Neutrophil (primary cell): ENCODE data around the gene ATP8A1.

Source experiments
- H3K27ac ChIP-seq: fragments of 200-600 bp; sonication (generic); 2 replicates; pipeline ENCODE4 v1.5.1; 2016; ENCODE audit warnings: mild to moderate bottlenecking, moderate library complexity
- H3K27me3 ChIP-seq: fragments of 200-600 bp; sonication (generic); 2 replicates; pipeline ENCODE4 v1.6.0; 2016; ENCODE audit warnings: mild to moderate bottlenecking
- H3K36me3 ChIP-seq: fragments of 200-600 bp; sonication (generic); 2 replicates; pipeline ENCODE4 v1.5.1; 2017
- H3K4me1 ChIP-seq, 2 experiments: fragments of 200-600 bp in 1 of 2; sonication (generic) in 1 of 2; 1 replicate in 1 of 2; 2 replicates in 1 of 2; pipeline versions ENCODE4 v1.5.1 to v1.6.1; 2013 to 2016; ENCODE audit warnings: low read depth in 1 of 2, low read length in 1 of 2, mild to moderate bottlenecking in 1 of 2, moderate library complexity in 1 of 2; ENCODE audit not compliant: control insufficient read depth in 1 of 2, insufficient read depth in 1 of 2
- H3K4me3 ChIP-seq, 2 experiments: fragments of 200-600 bp in 1 of 2; sonication (generic) in 1 of 2; 1 replicate in 1 of 2; 2 replicates in 1 of 2; pipeline ENCODE4 v1.5.1; 2013 to 2016; ENCODE audit warnings: low read depth in 1 of 2, low read length in 1 of 2, mild to moderate bottlenecking in 1 of 2, moderate library complexity in 1 of 2
- H3K9me3 ChIP-seq: fragments of 200-600 bp; sonication (generic); 2 replicates; pipeline ENCODE4 v1.5.1; 2016
- TF ChIP-seq, protein P1 (sequence below): fragments of 200-600 bp; sonication (generic); IDR thresholded peaks from 2 replicates; pipeline ENCODE4 v1.5.1; 2016; ENCODE audit warnings: antibody characterized with exemption

ATP8A1 gene

DNA sequence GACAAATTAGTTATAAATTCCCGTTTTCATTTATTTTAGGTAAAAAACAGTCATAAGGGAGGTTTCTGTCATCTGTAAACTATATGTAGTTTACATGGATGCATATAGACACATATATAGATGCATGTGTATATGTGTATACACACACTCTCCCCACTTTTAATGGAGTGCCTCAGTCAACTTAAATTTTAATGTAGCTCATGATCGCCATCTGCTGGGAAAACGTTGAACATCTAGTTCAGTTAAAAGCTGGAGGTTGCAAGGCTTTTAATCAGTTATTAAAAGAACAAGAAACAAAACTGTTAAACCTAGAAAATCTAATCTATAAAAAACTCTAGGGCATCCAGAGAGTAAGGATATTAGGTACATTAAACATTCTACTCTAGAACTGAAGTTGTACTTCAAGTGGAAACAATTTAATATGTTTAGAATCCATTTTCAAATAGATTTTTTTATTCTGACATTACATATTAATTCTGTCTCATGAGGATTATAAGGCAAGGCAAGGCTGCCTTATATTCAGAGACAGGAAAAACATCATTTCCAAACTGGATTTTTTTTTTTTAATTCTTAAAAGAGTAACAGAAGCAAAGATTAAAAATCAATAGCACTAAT, 137.0 kb downstream of the ATP8A1 start:
- TF ChIP-seq, protein P1, sequence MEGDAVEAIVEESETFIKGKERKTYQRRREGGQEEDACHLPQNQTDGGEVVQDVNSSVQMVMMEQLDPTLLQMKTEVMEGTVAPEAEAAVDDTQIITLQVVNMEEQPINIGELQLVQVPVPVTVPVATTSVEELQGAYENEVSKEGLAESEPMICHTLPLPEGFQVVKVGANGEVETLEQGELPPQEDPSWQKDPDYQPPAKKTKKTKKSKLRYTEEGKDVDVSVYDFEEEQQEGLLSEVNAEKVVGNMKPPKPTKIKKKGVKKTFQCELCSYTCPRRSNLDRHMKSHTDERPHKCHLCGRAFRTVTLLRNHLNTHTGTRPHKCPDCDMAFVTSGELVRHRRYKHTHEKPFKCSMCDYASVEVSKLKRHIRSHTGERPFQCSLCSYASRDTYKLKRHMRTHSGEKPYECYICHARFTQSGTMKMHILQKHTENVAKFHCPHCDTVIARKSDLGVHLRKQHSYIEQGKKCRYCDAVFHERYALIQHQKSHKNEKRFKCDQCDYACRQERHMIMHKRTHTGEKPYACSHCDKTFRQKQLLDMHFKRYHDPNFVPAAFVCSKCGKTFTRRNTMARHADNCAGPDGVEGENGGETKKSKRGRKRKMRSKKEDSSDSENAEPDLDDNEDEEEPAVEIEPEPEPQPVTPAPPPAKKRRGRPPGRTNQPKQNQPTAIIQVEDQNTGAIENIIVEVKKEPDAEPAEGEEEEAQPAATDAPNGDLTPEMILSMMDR: peak; percentile 35
- H3K27ac ChIP-seq: no peak overlapping the region
- no peaks in the 10 kb centered on the region for H3K4me1 ChIP-seq
- H3K27me3 ChIP-seq: no peaks in the 10 kb centered on the region
- H3K9me3 ChIP-seq: no peaks in the 10 kb centered on the region
- H3K4me3 ChIP-seq: no peak overlapping the region
- peaks cover 63% of the 10 kb centered on the region for H3K36me3 ChIP-seq

DNA sequence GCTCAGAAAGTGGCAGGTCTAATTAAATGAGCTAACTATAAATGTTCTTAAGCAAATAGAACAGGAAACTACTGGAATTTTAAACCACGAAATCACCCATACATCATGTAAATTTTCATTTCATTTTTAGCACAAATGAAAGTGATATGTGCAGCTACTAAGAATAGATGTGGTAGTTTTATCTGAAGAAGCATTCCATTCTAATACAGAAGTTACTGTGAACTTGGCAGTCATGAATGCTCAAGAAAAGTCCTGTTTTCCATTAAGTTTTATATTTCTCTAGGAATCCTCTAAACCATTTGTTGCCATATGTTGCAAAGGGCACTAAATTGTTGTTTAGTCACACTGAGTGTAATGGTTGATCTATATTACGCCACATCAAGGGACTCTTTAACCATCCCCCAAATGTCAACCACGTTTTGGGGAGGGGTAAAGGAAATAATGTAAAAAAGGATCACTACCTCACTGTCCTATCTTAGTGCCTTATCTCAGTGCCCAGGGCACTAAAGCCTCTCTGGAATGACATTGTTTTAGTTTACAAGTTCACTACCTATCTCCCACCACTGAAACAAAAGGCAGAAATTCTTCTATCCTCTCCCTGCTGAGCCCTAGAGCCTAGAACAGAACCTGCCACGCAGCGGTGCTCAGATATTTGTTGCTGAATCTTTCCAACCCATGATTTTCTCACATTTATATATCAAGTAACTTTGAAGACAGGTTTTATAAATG, 141.6 kb downstream of the ATP8A1 start:
- Histone ChIP-seq H3K27ac (no peak overlapping the region), H3K9me3 (no peaks in the 10 kb centered on the region), H3K4me3 (no peak overlapping the region), H3K4me1 (no peaks in the 10 kb centered on the region), H3K36me3 (peaks cover 45% of the 10 kb centered on the region), H3K27me3 (no peaks in the 10 kb centered on the region)
- TF ChIP-seq, protein P1: no peak

GRCh38 chr4:42513748-42514492, 143.0 kb downstream of the ATP8A1 start:
- no peaks in the 10 kb centered on the region for H3K27me3 ChIP-seq
- peaks cover 51% of the 10 kb centered on the region for H3K36me3 ChIP-seq
- TF ChIP-seq, protein P1: no peak
- no peak overlapping the region for H3K27ac ChIP-seq
- no peak overlapping the region for H3K4me3 ChIP-seq
- no peaks in the 10 kb centered on the region for H3K9me3 ChIP-seq
- no peaks in the 10 kb centered on the region for H3K4me1 ChIP-seq

DNA sequence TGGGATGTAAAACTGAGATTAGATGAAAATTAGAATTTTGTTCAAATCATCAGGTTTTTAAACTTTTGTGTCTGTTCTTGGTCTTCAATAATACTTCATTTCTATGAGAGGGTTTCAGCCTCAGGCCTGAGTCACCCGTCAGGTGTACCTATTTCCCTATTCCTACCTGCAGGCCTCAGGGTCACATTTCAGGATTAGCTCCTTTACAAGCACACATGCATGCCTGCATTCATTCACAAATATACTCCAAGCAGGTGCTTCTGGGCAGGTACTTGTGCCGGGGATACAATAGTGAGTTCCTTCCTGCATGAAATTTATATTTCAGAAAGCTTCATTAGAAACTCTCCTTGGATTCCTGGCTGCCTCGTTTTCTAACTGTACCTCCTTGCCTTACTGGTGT, 144.7 kb downstream of the ATP8A1 start:
- TF ChIP-seq, protein P1: no peak
- H3K9me3 ChIP-seq: no peaks in the 10 kb centered on the region
- no peak overlapping the region for H3K27ac ChIP-seq
- no peaks in the 10 kb centered on the region for H3K4me1 ChIP-seq
- no peaks in the 10 kb centered on the region for H3K27me3 ChIP-seq
- no peak overlapping the region for H3K4me3 ChIP-seq
- H3K36me3 ChIP-seq: peaks cover 50% of the 10 kb centered on the region

DNA sequence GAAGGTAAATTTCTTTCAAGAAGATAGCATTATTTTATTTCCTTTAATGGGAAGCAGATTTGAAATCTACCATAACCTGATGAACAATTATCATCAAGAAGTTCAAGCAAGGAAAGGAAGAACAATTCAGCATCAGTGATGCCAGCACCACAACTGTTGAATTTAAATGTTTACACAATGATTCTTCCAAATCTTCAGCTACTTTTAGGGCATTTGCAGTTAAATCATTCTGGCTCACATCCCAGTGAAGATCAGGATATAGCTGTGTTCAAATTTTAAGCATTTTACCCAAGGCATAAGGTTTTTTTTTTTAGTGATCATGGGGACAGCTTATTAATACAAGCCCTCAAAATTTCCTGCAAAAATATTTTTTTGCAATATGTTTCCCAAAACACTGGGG, 146.7 kb downstream of the ATP8A1 start:
- Histone ChIP-seq H3K27ac (no peak overlapping the region), H3K27me3 (no peaks in the 10 kb centered on the region), H3K36me3 (peaks cover 61% of the 10 kb centered on the region), H3K9me3 (no peaks in the 10 kb centered on the region), H3K4me3 (no peak overlapping the region), H3K4me1 (no peaks in the 10 kb centered on the region)
- TF ChIP-seq, protein P1: no peak
